OCI-LY3 (cell line): ENCODE measurements around the gene HYAL2.

Experiments used
- H2AFZ ChIP-seq: fragments of 200-600, 300-600 bp; shearing (Covaris generic); 2 replicates; pipeline ENCODE4 v1.6.0; 2014; ENCODE audit warnings: antibody characterized with exemption, low read depth, low read length
- H3K27ac ChIP-seq: fragments of 200-600, 300-600 bp; sonication (generic); 2 replicates; pipeline ENCODE4 v1.5.1; 2014; ENCODE audit warnings: mild to moderate bottlenecking, low read length, moderate library complexity, mixed read lengths
- H3K27me3 ChIP-seq: fragments of 200-600, 300-600 bp; sonication (generic); 2 replicates; pipeline ENCODE4 v1.6.1; 2014; ENCODE audit warnings: low read depth, low read length, mixed read lengths
- H3K36me3 ChIP-seq: fragments of 200-600, 300-600 bp; sonication (generic); replicated peaks from 2 replicates; pipeline ENCODE3; 2014; ENCODE audit warnings: low read depth, low read length, mixed read lengths
- H3K4me1 ChIP-seq: fragments of 300-600, 200-600 bp; sonication (generic); 2 replicates; pipeline ENCODE4 v1.6.1; 2014; ENCODE audit warnings: low read length, mixed read lengths
- H3K4me2 ChIP-seq: fragments of 200-600, 300-600 bp; sonication (generic); 2 replicates; pipeline ENCODE4 v1.6.1; 2014; ENCODE audit warnings: low read length, mixed read lengths
- H3K4me3 ChIP-seq: fragments of 300-600, 200-600 bp; sonication (generic); 2 replicates; pipeline ENCODE4 v1.5.1; 2014; ENCODE audit warnings: antibody characterized with exemption, mild to moderate bottlenecking, low read length, moderate library complexity
- H3K79me2 ChIP-seq: fragments of 300-600, 200-600 bp; shearing (Covaris generic); 2 replicates; pipeline ENCODE4 v1.6.1; 2014; ENCODE audit warnings: mild to moderate bottlenecking, low read length, mixed read lengths
- H3K9ac ChIP-seq: fragments of 300-600, 200-600 bp; shearing (Covaris generic); 2 replicates; pipeline ENCODE4 v1.6.0; 2014; ENCODE audit warnings: mild to moderate bottlenecking, low read length, moderate library complexity
- H3K9me3 ChIP-seq: fragments of 200-600, 300-600 bp; shearing (Covaris generic); 2 replicates; pipeline ENCODE4 v1.6.1; 2014; ENCODE audit warnings: low read length, mixed read lengths; ENCODE audit not compliant: insufficient read depth
- H4K20me1 ChIP-seq: fragments of 200-600, 300-600 bp; sonication (generic); 2 replicates; pipeline ENCODE4 v1.6.1; 2016; ENCODE audit warnings: low read length, mixed read lengths; ENCODE audit not compliant: insufficient read depth
- EZH2phosphoT487 ChIP-seq: fragments of 200-600 bp; shearing (Covaris generic); IDR thresholded peaks from 2 replicates; pipeline ENCODE4 v1.6.1; 2018; ENCODE audit warnings: antibody characterized with exemption, mixed run types, low read depth
- TF ChIP-seq, protein P1 (sequence below): fragments of 200-600, 300-600 bp; sonication (generic); IDR thresholded peaks from 2 replicates; pipeline ENCODE4 v1.5.1; 2014; ENCODE audit warnings: antibody characterized with exemption, low read length, low read depth

HYAL2 gene

DNA sequence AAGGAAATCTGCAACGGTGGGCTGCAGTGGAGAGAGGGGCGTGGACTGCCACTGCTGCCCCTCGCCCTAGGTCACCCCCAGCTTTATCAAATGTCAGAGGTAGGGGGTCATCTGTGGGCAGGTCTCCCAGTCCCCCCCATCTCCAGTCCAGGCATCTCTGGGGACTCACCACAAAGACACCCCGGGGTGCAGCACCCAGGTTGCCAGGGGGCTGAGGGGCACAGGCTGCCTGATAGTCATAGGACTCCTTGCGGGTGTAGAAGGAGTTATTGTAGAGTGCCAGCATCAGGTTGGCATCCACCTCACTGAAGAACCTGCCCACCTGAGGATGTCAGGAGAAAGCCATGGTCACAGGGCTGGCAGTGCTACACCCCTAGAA, 43.3 kb upstream of the HYAL2 start:
- Histone ChIP-seq H3K4me2 (peak overlapping the region; percentile 85), H3K4me1 (peaks cover 6% of the 10 kb centered on the region; the same call in 1 of the 2 replicates), H3K9ac (no peak overlapping the region; the same call in 1 of the 2 replicates), H3K27me3 (peaks cover 9% of the 10 kb centered on the region), H2AFZ (peak overlapping the region; percentile 45; the same call in 1 of the 2 replicates), H3K27ac (no peak overlapping the region), H3K9me3 (no peaks in the 10 kb centered on the region), H3K36me3 (no peaks in the 10 kb centered on the region), H4K20me1 (no peaks in the 10 kb centered on the region), H3K79me2 (no peaks in the 10 kb centered on the region), H3K4me3 (peak overlapping the region; percentile 78)
- no peak for TF ChIP-seq EZH2phosphoT487
- TF ChIP-seq, protein P1, sequence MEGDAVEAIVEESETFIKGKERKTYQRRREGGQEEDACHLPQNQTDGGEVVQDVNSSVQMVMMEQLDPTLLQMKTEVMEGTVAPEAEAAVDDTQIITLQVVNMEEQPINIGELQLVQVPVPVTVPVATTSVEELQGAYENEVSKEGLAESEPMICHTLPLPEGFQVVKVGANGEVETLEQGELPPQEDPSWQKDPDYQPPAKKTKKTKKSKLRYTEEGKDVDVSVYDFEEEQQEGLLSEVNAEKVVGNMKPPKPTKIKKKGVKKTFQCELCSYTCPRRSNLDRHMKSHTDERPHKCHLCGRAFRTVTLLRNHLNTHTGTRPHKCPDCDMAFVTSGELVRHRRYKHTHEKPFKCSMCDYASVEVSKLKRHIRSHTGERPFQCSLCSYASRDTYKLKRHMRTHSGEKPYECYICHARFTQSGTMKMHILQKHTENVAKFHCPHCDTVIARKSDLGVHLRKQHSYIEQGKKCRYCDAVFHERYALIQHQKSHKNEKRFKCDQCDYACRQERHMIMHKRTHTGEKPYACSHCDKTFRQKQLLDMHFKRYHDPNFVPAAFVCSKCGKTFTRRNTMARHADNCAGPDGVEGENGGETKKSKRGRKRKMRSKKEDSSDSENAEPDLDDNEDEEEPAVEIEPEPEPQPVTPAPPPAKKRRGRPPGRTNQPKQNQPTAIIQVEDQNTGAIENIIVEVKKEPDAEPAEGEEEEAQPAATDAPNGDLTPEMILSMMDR = no peak

DNA sequence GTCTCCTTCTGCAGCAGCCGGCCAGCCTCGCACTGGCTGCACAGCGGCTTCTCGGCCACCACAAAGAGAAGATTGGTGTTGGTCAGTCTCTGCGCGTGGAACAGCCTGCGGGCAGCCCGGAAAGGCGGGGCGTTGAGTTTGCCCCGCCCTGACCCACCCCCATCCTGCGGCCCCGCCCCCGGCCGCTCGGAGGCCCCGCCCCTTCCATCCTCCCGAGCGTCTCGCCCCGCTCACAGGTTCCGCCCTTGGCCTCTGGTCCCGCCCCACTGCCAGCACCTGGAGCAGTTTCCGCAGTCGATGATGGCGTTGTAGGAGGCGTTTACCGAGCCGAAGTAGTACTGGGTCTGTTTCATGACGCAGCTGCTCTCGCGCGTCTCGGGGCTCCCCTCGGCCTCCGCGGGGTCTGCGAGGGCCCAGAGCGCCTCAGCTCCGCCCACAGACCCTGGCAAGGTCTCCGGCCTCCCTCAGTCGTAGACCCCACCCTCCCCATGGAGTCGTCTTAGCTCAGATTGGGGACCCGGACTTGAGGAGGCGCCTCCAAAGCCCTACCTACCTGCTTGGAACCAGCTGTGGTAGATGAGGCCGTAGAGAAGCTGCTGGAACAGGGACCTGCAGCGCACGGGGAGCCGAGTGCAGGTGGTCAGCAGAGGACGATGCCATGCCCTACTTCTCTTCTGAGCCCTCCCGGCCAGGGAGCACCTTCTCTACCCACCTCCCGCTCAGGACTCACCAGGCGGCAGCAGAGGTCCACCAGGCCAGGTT, 42.7 kb upstream of the HYAL2 start:
- H2AFZ ChIP-seq = peak overlapping the region; percentile 45
- TF ChIP-seq, protein P1 = no peak
- TF ChIP-seq EZH2phosphoT487 = no peak
- H3K4me3 ChIP-seq = peak overlapping the region; percentile 78
- H3K4me1 ChIP-seq = peaks cover 6% of the 10 kb centered on the region; the same call in 1 of the 2 replicates
- no peaks in the 10 kb centered on the region for H3K9me3 ChIP-seq
- no peaks in the 10 kb centered on the region for H3K79me2 ChIP-seq
- no peak overlapping the region for H3K27ac ChIP-seq
- peak overlapping the region; percentile 48; the same call in 1 of the 2 replicates for H3K9ac ChIP-seq
- H3K36me3 ChIP-seq = no peaks in the 10 kb centered on the region
- no peaks in the 10 kb centered on the region for H4K20me1 ChIP-seq
- H3K4me2 ChIP-seq = peak overlapping the region; percentile 85
- peaks cover 8% of the 10 kb centered on the region for H3K27me3 ChIP-seq

DNA sequence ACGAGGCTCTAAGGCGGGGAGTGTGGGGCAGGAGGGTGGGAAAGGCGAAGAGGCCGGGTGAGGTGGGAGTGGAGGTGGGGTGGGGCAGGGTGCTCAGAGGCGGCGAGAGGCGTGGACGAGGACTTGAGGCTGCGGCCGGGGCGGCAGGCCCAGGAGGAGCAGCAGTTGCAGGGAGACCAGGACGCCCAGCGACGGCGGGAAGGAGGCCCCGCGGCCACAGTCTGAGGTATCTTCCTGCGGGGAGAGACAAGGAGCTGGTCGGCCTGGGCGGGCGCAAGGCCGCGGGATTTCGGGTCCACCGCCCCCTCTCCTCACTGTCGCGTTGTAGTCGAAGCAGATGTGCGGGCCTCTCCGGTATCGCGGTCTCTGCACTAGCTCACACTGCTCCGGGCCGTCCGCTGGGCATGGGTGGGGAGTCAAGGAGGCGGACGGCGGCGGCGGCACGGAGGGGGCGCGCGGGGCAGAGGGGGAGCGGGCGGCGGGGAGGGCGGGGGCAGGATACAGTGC, 42.1 kb upstream of the HYAL2 start:
- no peak overlapping the region for H3K9ac ChIP-seq
- peak overlapping the region; percentile 78; the same call in 1 of the 2 replicates for H3K4me3 ChIP-seq
- H3K4me2 ChIP-seq = peak overlapping the region; percentile 85; the same call in 1 of the 2 replicates
- H4K20me1 ChIP-seq = no peaks in the 10 kb centered on the region
- no peak overlapping the region for H2AFZ ChIP-seq
- no peaks in the 10 kb centered on the region for H3K9me3 ChIP-seq
- H3K4me1 ChIP-seq = peaks cover 10% of the 10 kb centered on the region
- H3K27ac ChIP-seq = no peak overlapping the region
- TF ChIP-seq, protein P1 = no peak
- no peak for TF ChIP-seq EZH2phosphoT487
- H3K79me2 ChIP-seq = no peaks in the 10 kb centered on the region
- H3K27me3 ChIP-seq = peaks cover 8% of the 10 kb centered on the region
- H3K36me3 ChIP-seq = no peaks in the 10 kb centered on the region

DNA sequence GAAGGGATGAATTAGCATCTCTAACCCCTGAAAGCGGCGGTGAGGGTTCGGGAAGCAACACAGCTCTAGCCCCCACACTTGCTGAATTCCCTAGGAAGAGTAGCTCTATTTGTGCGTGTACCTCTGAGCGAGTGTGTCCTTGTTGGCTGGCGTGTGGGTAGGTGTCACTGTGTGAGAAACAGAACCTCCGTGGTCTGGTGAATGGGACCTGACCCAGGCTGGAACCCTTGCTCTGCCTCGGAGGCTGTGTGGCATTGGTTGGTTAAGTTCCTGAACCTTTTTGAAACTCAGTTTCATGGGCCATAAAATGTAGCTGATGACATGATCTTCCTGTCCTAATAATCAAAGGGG, 37.2 kb upstream of the HYAL2 start:
- H4K20me1 ChIP-seq = 0 out of 2 replicates have a peak, but pooled peaks cover 10% of the 10 kb centered on the region
- no peaks in the 10 kb centered on the region for H3K27me3 ChIP-seq
- H3K79me2 ChIP-seq = peaks cover 38% of the 10 kb centered on the region
- H2AFZ ChIP-seq = peak overlapping the region; percentile 87
- H3K9me3 ChIP-seq = no peaks in the 10 kb centered on the region
- peak overlapping the region; percentile 20 for H3K9ac ChIP-seq
- peaks cover 21% of the 10 kb centered on the region for H3K36me3 ChIP-seq
- H3K4me2 ChIP-seq = peak overlapping the region; percentile 74
- H3K4me3 ChIP-seq = peak overlapping the region; percentile 92
- H3K4me1 ChIP-seq = peaks cover 23% of the 10 kb centered on the region
- no peak for TF ChIP-seq EZH2phosphoT487
- TF ChIP-seq, protein P1 = no peak
- no peak overlapping the region for H3K27ac ChIP-seq
